KMS-11 (cell line): ENCODE measurements around the gene AGAP1.

Experiments used
- H2AFZ ChIP-seq: fragments of 200-600 bp; sonication (generic); 2 replicates; pipeline ENCODE4 v1.6.1; 2016; ENCODE audit warnings: antibody characterized with exemption, mixed run types, low read depth
- H3K27ac ChIP-seq: fragments of 200-600 bp; sonication (generic); 2 replicates; pipeline ENCODE4 v1.6.1; 2016; ENCODE audit warnings: mild to moderate bottlenecking, mixed run types
- H3K27me3 ChIP-seq: fragments of 200-600 bp; sonication (generic); 2 replicates; pipeline ENCODE4 v1.6.1; 2017; ENCODE audit warnings: mild to moderate bottlenecking, low read depth, mixed run types, moderate library complexity; ENCODE audit not compliant: insufficient read depth
- H3K36me3 ChIP-seq: fragments of 200-600 bp; sonication (generic); 2 replicates; pipeline ENCODE4 v1.6.1; 2017; ENCODE audit warnings: mild to moderate bottlenecking, mixed run types; ENCODE audit not compliant: insufficient read depth
- H3K4me1 ChIP-seq: fragments of 200-600 bp; sonication (generic); 2 replicates; pipeline ENCODE4 v1.6.1; 2016; ENCODE audit warnings: mild to moderate bottlenecking, low read depth, mixed run types; ENCODE audit not compliant: poor library complexity, severe bottlenecking
- H3K4me2 ChIP-seq: fragments of 200-600 bp; sonication (generic); 2 replicates; pipeline ENCODE4 v1.7.0; 2016; ENCODE audit warnings: mild to moderate bottlenecking, mixed run types
- H3K4me3 ChIP-seq: fragments of 200-600 bp; sonication (generic); IDR thresholded peaks from 2 replicates; pipeline ENCODE4 v1.6.1; 2017; ENCODE audit warnings: low read depth, low read length, mixed read lengths; ENCODE audit not compliant: insufficient read depth
- H3K79me2 ChIP-seq: fragments of 200-600 bp; sonication (generic); 2 replicates; pipeline ENCODE4 v1.6.1; 2016; ENCODE audit warnings: low read depth, mixed run types; ENCODE audit not compliant: insufficient read depth
- H3K9ac ChIP-seq: fragments of 200-600 bp; sonication (generic); 2 replicates; pipeline ENCODE4 v1.6.1; 2016; ENCODE audit warnings: mild to moderate bottlenecking, mixed run types
- H4K20me1 ChIP-seq: fragments of 200-600 bp; sonication (generic); 2 replicates; pipeline ENCODE4 v1.6.1; 2016; ENCODE audit warnings: mild to moderate bottlenecking, mixed run types; ENCODE audit not compliant: insufficient read depth
- TF ChIP-seq, protein P1 (sequence below): fragments of 200-600 bp; sonication (generic); conservative IDR thresholded peaks from 2 replicates; pipeline ENCODE4 v1.6.1; 2017; ENCODE audit warnings: low read depth, mild to moderate bottlenecking, antibody characterized with exemption, low read length, moderate library complexity, mixed read lengths

AGAP1 gene

DNA sequence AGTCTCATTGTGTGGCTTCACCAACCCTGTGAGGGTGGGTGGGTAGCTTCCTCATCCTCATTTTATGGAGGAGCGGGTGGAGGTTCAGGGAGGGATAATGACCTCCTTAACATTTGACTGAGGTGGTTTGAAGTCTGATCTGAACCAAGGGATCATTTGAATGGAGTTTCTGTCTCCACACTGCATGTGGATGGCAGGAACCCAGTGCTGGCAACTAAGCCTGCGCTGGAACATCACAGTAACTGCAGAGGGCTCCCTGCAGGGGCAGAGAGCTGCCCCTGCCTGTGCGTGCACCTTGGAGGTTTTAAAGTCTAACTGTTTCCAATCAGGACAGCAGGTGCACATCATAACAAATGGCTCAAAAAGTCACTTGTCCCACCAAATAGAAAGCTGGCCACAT, 3.3 kb downstream of the AGAP1 start:
- H3K9ac ChIP-seq = peak overlapping the region; percentile 76; the same call in 1 of the 2 replicates
- no peak overlapping the region for H3K4me3 ChIP-seq
- peaks cover 66% of the 10 kb centered on the region for H3K79me2 ChIP-seq
- no peak overlapping the region for H2AFZ ChIP-seq
- H3K27me3 ChIP-seq = no peaks in the 10 kb centered on the region
- TF ChIP-seq, protein P1, sequence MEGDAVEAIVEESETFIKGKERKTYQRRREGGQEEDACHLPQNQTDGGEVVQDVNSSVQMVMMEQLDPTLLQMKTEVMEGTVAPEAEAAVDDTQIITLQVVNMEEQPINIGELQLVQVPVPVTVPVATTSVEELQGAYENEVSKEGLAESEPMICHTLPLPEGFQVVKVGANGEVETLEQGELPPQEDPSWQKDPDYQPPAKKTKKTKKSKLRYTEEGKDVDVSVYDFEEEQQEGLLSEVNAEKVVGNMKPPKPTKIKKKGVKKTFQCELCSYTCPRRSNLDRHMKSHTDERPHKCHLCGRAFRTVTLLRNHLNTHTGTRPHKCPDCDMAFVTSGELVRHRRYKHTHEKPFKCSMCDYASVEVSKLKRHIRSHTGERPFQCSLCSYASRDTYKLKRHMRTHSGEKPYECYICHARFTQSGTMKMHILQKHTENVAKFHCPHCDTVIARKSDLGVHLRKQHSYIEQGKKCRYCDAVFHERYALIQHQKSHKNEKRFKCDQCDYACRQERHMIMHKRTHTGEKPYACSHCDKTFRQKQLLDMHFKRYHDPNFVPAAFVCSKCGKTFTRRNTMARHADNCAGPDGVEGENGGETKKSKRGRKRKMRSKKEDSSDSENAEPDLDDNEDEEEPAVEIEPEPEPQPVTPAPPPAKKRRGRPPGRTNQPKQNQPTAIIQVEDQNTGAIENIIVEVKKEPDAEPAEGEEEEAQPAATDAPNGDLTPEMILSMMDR = no peak
- H3K27ac ChIP-seq = no peak overlapping the region
- no peaks in the 10 kb centered on the region for H3K36me3 ChIP-seq
- peak overlapping the region; percentile 78 for H3K4me2 ChIP-seq
- peaks cover 63% of the 10 kb centered on the region for H3K4me1 ChIP-seq
- H4K20me1 ChIP-seq = no peaks in the 10 kb centered on the region

DNA sequence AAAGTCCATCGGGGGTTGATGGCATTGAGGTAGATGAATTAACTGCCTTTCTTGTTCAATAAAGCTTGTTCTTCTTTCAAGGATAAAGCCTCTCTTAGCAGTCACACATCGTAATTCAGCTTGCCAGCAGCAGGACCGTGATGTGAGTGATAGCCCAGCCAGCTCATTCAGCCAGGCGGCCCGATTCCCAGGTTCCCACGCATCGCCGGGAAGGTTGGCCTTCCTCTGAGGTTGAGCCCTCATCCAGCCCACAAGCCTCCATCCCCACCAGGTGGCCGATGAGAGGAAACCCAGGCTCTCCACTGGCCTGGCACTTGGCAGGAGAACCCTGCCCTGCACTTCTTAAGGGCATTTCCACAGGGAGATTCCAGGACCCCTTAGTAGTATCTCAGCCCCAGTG, 4.7 kb downstream of the AGAP1 start:
- Histone ChIP-seq H4K20me1 (no peaks in the 10 kb centered on the region), H3K4me3 (no peak overlapping the region), H3K27ac (peak overlapping the region; percentile 86; the same call in 1 of the 2 replicates), H2AFZ (no peak overlapping the region), H3K4me2 (peak overlapping the region; percentile 78), H3K79me2 (peaks cover 80% of the 10 kb centered on the region), H3K4me1 (peaks cover 77% of the 10 kb centered on the region), H3K27me3 (no peaks in the 10 kb centered on the region), H3K9ac (no peak overlapping the region), H3K36me3 (no peaks in the 10 kb centered on the region)
- TF ChIP-seq, protein P1 = no peak

DNA sequence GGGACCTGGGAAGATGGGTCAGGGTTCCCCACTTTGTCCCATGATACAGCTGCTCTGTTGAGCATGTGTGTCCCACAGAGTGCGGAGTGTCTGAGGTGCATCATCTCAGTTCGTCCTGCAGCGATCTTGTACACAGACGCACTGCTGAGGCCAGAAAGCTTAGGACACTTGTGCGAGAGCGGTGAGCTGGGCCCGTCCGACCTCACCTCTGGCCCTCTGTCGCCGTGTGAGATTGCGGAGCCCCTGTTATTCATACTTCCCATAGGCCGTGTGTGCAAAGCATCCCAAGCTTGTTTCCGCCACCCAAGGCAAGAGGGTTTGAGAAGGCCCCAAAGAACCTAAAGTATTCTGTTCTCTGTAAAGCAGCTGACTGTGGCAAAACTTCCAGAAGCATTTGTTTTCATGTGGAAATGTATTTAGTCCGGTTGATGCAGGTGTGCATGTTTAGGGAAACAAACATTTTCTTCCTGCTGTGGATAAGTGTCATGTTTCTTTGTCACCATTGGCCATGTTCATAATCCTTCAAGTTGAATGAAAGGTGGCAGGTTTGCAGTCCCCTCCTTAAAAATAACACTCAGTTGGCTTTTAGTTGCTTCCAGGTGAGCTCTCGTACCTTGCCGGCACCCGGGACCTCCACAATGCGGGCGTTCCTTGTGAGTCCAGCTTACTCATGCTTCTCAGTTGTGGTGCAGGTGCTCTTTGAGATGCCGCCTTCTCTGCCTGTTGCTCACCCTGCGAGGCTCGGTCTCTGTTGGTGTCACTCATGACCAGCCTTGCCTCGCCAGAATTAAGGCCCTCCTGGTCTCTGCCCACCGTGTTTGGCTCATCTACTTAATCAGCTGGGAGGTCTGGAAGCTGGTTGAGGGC, 5.3 kb downstream of the AGAP1 start:
- H3K4me1 ChIP-seq = peaks cover 84% of the 10 kb centered on the region
- H2AFZ ChIP-seq = no peak overlapping the region
- peaks cover 87% of the 10 kb centered on the region for H3K79me2 ChIP-seq
- no peak overlapping the region for H3K4me3 ChIP-seq
- TF ChIP-seq, protein P1 = no peak
- H3K9ac ChIP-seq = peak overlapping the region; percentile 68; the same call in 1 of the 2 replicates
- H3K27ac ChIP-seq = peak overlapping the region; percentile 86
- H3K4me2 ChIP-seq = peak overlapping the region; percentile 78
- no peaks in the 10 kb centered on the region for H3K36me3 ChIP-seq
- H4K20me1 ChIP-seq = no peaks in the 10 kb centered on the region
- H3K27me3 ChIP-seq = no peaks in the 10 kb centered on the region

DNA sequence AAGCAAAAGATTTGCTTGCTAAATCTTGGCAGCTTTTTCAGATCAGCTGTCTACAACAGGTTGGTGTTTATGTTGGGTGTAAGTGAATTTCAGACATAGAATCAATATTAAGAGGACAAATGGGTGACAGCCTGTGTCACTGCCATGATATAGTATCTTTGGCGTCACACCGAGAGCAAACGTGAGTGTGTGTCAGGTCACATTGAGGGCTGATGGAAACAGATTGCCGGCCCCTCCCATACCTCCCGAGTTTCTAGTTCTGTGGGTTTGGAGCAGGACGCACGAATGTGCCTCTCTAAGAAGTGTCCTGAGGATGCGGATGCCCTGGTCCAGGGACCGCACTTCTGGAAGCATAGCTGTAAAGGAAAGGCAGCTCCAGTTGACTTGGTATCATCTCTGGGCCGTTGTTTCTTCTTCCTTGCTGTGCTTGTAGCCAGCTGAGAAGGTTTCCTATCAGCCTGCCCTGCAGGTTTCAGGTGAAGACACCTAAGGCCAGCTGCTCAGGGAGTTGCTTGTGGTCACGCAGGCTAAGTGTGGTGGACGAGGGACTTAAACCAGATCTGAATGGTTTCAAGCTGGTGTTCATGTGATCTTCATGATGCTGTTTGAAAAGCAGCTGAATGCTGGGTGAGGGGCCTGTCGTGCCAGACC, 6.4 kb downstream of the AGAP1 start:
- Histone ChIP-seq H3K4me3 (peak overlapping the region; percentile 70), H2AFZ (no peak overlapping the region), H3K27ac (peak overlapping the region; percentile 86), H3K36me3 (no peaks in the 10 kb centered on the region), H3K9ac (peak overlapping the region; percentile 68), H3K79me2 (peaks cover 91% of the 10 kb centered on the region), H3K4me2 (peak overlapping the region; percentile 78), H4K20me1 (no peaks in the 10 kb centered on the region), H3K27me3 (no peaks in the 10 kb centered on the region), H3K4me1 (peaks cover 94% of the 10 kb centered on the region)
- TF ChIP-seq, protein P1 = no peak
